B cell (primary cell): ENCODE measurements around the gene ARAP2. TPM values are rescaled to one million over a fixed set of nuclear protein-coding genes. Genes with fewer than 3 reads are reported as not detected.

Source experiments
- ATAC-seq: fragments of 200-7000 bp; cut with Tn5 transposase; one replicate; pipeline ENCODE4 v1.10.0; 2021; ENCODE audit warnings: low read depth, mild to moderate bottlenecking, moderate number of reproducible peaks, moderate library complexity
- CTCF ChIA-PET: fragments of 350-600 bp; sonication (Branson Sonifier 250); formaldehyde crosslinking; loops from one replicate; lab custom pipeline; 2021; ENCODE audit warnings: antibody characterized with exemption, inconsistent platforms; lab: Charles Lee
- POLR2A ChIA-PET: fragments of 350-600 bp; sonication (Branson Sonifier 250); formaldehyde crosslinking; loops from one replicate; lab custom pipeline; 2021; ENCODE audit warnings: antibody characterized with exemption; lab: Charles Lee
- DNase-seq: peaks from one replicate; pipeline ENCODE4 v3.0.0; 2013
- H2AFZ ChIP-seq: 2 replicates; pipeline ENCODE4 v1.6.1; 2012; ENCODE audit warnings: mild to moderate bottlenecking, low read depth, low read length; ENCODE audit not compliant: insufficient read depth, poor library complexity, severe bottlenecking
- H3K27ac ChIP-seq, 2 donors: 1 replicate in 1 of 2; 2 replicates in 1 of 2; pipeline ENCODE4 v1.5.1; 2012 to 2013; ENCODE audit warnings: low read length in 2 of 2, mild to moderate bottlenecking in 2 of 2, moderate library complexity in 1 of 2
- H3K27me3 ChIP-seq, 4 experiments: fragments of 200-600 bp in 1 of 4; sonication (generic) in 1 of 4; replicated peaks in 1 of 4; 1 replicate in 2 of 4; 2 replicates in 2 of 4; pipeline versions ENCODE4 v1.6.1 to v1.7.0; 2013 to 2016; ENCODE audit warnings: low read length in 3 of 4, mild to moderate bottlenecking in 2 of 4, mixed read lengths in 1 of 4, moderate library complexity in 1 of 4; ENCODE audit not compliant: insufficient read depth in 4 of 4, control insufficient read depth in 3 of 4; ENCODE audit errors: control extremely low read depth in 1 of 4
- H3K36me3 ChIP-seq, 2 experiments: replicated peaks in 1 of 2; 1 replicate in 1 of 2; 2 replicates in 1 of 2; pipeline versions ENCODE4 v1.6.1 to v1.7.1; 2013; ENCODE audit warnings: low read length in 1 of 2; ENCODE audit not compliant: insufficient read depth in 2 of 2, control insufficient read depth in 1 of 2; ENCODE audit errors: control extremely low read depth in 1 of 2, extremely low read depth in 1 of 2
- H3K4me1 ChIP-seq, 2 donors: fragments of 200-600 bp in 1 of 2; sonication (generic) in 1 of 2; 1 replicate in 1 of 2; 2 replicates in 1 of 2; pipeline versions ENCODE4 v1.5.1 to v1.6.1; 2013 to 2017; ENCODE audit warnings: low read length in 2 of 2; ENCODE audit not compliant: control insufficient read depth in 2 of 2, insufficient read depth in 2 of 2
- H3K4me2 ChIP-seq: replicated peaks from 2 replicates; pipeline ENCODE3; 2012; ENCODE audit warnings: mild to moderate bottlenecking, low read depth, low read length; ENCODE audit not compliant: poor library complexity, severe bottlenecking
- H3K4me3 ChIP-seq, 5 experiments: fragments of 200-600 bp in 1 of 5; sonication (generic) in 1 of 5; 1 replicate in 3 of 5; 2 replicates in 2 of 5; pipeline versions ENCODE4 v1.5.1 to v1.7.0; 2011 to 2016; ENCODE audit warnings: low read length in 4 of 5, mild to moderate bottlenecking in 4 of 5, low read depth in 2 of 5, control low read depth in 1 of 5, moderate library complexity in 1 of 5; ENCODE audit not compliant: insufficient read depth in 1 of 5; ENCODE audit errors: control extremely low read depth in 1 of 5, extremely low read depth in 1 of 5
- H3K79me2 ChIP-seq: fragments of 200-600 bp; sonication (generic); one replicate; pipeline ENCODE4 v1.6.0; 2016; ENCODE audit warnings: low read length; ENCODE audit not compliant: control insufficient read depth, insufficient read depth
- H3K9ac ChIP-seq: fragments of 200-600 bp; sonication (generic); 2 replicates; pipeline ENCODE4 v1.6.1; 2017; ENCODE audit warnings: mild to moderate bottlenecking, low read length, moderate library complexity
- H3K9me3 ChIP-seq, 3 donors: one replicate each; pipeline versions ENCODE4 v1.6.1 to v1.7.1; 2013; ENCODE audit warnings: low read length in 2 of 3; ENCODE audit not compliant: control insufficient read depth in 2 of 3, insufficient read depth in 1 of 3; ENCODE audit errors: control extremely low read depth in 1 of 3
- H4K20me1 ChIP-seq: 2 replicates; pipeline ENCODE4 v1.6.0; 2012; ENCODE audit warnings: mild to moderate bottlenecking, low read length; ENCODE audit not compliant: insufficient read depth, control insufficient read depth, poor library complexity, severe bottlenecking
- H3K27ac Mint-ChIP-seq: one replicate; pipeline ENCODE4 v1.8.0; 2021; ENCODE audit warnings: mixed read lengths
- H3K27me3 Mint-ChIP-seq: one replicate; pipeline ENCODE4 v1.8.0; 2021; ENCODE audit warnings: mixed read lengths
- H3K4me1 Mint-ChIP-seq: one replicate; pipeline ENCODE4 v1.8.0; 2021; ENCODE audit warnings: mixed read lengths
- H3K4me3 Mint-ChIP-seq: one replicate; pipeline ENCODE4 v1.8.0; 2021; ENCODE audit warnings: mixed read lengths
- H3K9me3 Mint-ChIP-seq: one replicate; pipeline ENCODE4 v1.8.0; 2022; ENCODE audit warnings: mixed read lengths; ENCODE audit not compliant: insufficient read depth
- EZH2 ChIP-seq: IDR thresholded peaks from 2 replicates; pipeline ENCODE4 v1.6.1; 2012; ENCODE audit warnings: borderline replicate concordance, low read depth, mild to moderate bottlenecking, moderate library complexity, low read length; ENCODE audit not compliant: insufficient read depth, poor library complexity, severe bottlenecking
- WGBS: methylation state at CpG from one replicate; pipeline ENCODE4 v1.1.5; 2013; ENCODE audit warnings: missing lambda C conversion rate; ENCODE audit not compliant: insufficient coverage; 5-methylcytosine and 5-hydroxymethylcytosine counted together
- intact Hi-C: fragments of 100-400 bp; cut with micrococcal nuclease; formaldehyde crosslinking; loops from one replicate; pipeline ENCODE4 v1.10.0; 2022
- polyA plus RNA-seq: library from polyadenylated mRNA; depleted of rRNA; stranded (reverse); fragments of >200 nt; gene quantifications from 2 replicates; pipeline ENCODE4 v1.2.3, GENCODE V29; 2012
- total RNA-seq, 2 donors: library from RNA; stranded (reverse); fragments of 120-200 nt in 1 of 2; gene quantifications; 1 replicate in 1 of 2; 2 replicates in 1 of 2; pipeline versions ENCODE4 v1.2.3 to v1.2.4, GENCODE V29; 2013 to 2022
- TF ChIP-seq, protein P1 (sequence below): fragments of 200-600 bp; IDR thresholded peaks from one replicate; pipeline ENCODE4 v1.8.0; 2022; ENCODE audit warnings: antibody characterized with exemption, mild to moderate bottlenecking

The ARAP2 gene
- total and polyA plus RNA-seq, 2 donors (not counting 1 experiment from before 2014, with no cell fraction given) = 13.2 to 88.0 TPM

DNA sequence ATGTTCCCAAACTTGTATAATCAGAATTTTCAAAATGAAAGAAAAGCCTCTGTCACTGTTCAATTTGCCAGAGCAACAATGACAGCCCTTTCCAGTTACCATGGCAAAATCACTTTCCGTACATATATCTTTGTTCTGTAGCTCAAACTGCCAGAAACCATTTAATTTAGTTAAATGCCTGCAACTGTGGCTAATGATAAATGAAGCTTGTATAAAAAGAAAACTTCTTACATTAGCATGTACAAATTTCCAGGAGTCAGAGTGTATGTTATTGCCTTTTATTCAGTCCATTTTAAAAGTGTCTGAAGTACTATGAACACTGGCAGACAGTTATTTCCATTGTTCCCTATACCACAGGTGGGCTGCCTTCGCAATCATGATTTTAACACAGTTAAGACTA, 30.3 kb downstream of the ARAP2 start:
- Histone ChIP-seq H3K36me3 (peaks cover 21 to 24% of the 10 kb centered on the region in 2 experiments), H4K20me1 (peaks cover 8% of the 10 kb centered on the region), H3K9ac (no peak overlapping the region), H3K27me3 (no peaks in the 10 kb centered on the region), H3K27ac (no peak overlapping the region), H3K4me1 (peaks cover 7 to 14% of the 10 kb centered on the region in 2 donors), H3K4me3 (no peak overlapping the region), H3K79me2 (peaks cover 57% of the 10 kb centered on the region), H3K9me3 (no peaks in the 10 kb centered on the region), H3K4me2 (no peak overlapping the region), H2AFZ (no peak overlapping the region)
- ChIA-PET CTCF (interaction anchor here (1.2 to 1.3 kb wide), 2 partner anchors 24 to 186 kb away, joined by 3 to 4 read pairs; no protein-coding TSS in a partner anchor), POLR2A (no interaction called here)
- TF ChIP-seq EZH2 = no peak
- TF ChIP-seq, protein P1, sequence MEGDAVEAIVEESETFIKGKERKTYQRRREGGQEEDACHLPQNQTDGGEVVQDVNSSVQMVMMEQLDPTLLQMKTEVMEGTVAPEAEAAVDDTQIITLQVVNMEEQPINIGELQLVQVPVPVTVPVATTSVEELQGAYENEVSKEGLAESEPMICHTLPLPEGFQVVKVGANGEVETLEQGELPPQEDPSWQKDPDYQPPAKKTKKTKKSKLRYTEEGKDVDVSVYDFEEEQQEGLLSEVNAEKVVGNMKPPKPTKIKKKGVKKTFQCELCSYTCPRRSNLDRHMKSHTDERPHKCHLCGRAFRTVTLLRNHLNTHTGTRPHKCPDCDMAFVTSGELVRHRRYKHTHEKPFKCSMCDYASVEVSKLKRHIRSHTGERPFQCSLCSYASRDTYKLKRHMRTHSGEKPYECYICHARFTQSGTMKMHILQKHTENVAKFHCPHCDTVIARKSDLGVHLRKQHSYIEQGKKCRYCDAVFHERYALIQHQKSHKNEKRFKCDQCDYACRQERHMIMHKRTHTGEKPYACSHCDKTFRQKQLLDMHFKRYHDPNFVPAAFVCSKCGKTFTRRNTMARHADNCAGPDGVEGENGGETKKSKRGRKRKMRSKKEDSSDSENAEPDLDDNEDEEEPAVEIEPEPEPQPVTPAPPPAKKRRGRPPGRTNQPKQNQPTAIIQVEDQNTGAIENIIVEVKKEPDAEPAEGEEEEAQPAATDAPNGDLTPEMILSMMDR = no peak
- Mint-ChIP-seq H3K27ac (no peak overlapping the region), H3K9me3 (no peaks in the 10 kb centered on the region), H3K4me3 (no peak overlapping the region), H3K4me1 (peaks cover 29% of the 10 kb centered on the region), H3K27me3 (no peaks in the 10 kb centered on the region)
- 100% methylated on average over 1 of the region's 2 CpGs for WGBS
- no peak for ATAC-seq
- no peak for DNase-seq
- intact Hi-C loops = no loop called here

DNA sequence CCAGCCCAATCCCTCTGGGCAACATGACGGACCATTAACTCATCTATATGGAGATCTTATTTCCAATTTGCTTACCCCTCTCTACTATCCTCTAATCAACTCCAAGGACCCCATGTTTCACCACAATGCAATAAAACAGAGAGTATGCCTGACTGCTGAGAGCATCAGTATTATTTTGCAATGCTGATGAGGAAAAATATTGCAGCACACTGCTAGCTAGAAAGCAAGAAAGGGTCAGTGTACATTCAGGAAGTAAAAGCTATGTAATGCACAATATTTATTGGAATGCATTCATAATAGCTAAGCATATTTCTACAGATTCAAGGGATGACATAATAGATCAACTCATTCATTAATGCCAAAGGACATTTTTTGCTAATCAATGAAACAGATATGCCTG, 33.2 kb downstream of the ARAP2 start:
- Mint-ChIP-seq H3K4me3 (no peak overlapping the region), H3K27me3 (no peaks in the 10 kb centered on the region), H3K4me1 (peaks cover 23% of the 10 kb centered on the region), H3K9me3 (no peaks in the 10 kb centered on the region), H3K27ac (no peak overlapping the region)
- Histone ChIP-seq H3K4me3 (no peak overlapping the region), H3K9ac (no peak overlapping the region), H4K20me1 (peaks cover 4% of the 10 kb centered on the region), H3K4me2 (no peak overlapping the region), H2AFZ (no peak overlapping the region), H3K27ac (no peak overlapping the region), H3K36me3 (peaks cover 25 to 26% of the 10 kb centered on the region in 2 experiments), H3K79me2 (peaks cover 29% of the 10 kb centered on the region), H3K9me3 (no peaks in the 10 kb centered on the region), H3K4me1 (peaks cover 6% of the 10 kb centered on the region in 2 donors), H3K27me3 (no peaks in the 10 kb centered on the region)
- intact Hi-C loops = no loop called here
- ATAC-seq (no peak), DNase-seq (no peak)
- CTCF ChIA-PET = no interaction called here
- POLR2A ChIA-PET = no interaction called here
- TF ChIP-seq EZH2 = no peak
- TF ChIP-seq, protein P1 = no peak
- 100% methylated on average over 1 of the region's 1 CpG for WGBS
